SK-N-SH (cell line): ENCODE results near the gene TLR4. TPM values are rescaled to one million over a fixed set of nuclear protein-coding genes. Genes with fewer than 3 reads are reported as not detected.

Source experiments
- CTCF ChIA-PET: fragments of 300-600, 350-600 bp; formaldehyde crosslinking; extraction: SDS; loops from one replicate; lab custom pipeline; 2021; lab: Yijun Ruan, JAX
- POLR2A ChIA-PET: fragments of 350-600 bp; sonication (Branson Sonifier 250); formaldehyde crosslinking; extraction: SDS; loops from one replicate; lab custom pipeline; 2020; ENCODE audit warnings: antibody characterized with exemption, inconsistent platforms; lab: Yijun Ruan, JAX
- DNase-seq: peaks from one replicate; pipeline ENCODE4 v3.0.0; 2012
- H2AFZ ChIP-seq: fragments of 200-600 bp; sonication (generic); 2 replicates; pipeline ENCODE4 v1.8.1; 2016; ENCODE audit warnings: antibody characterized with exemption, mild to moderate bottlenecking, low read depth
- H3F3A ChIP-seq: fragments of 200-600 bp; sonication (generic); replicated peaks from 2 replicates; pipeline ENCODE3; 2016; ENCODE audit warnings: antibody characterized with exemption, mild to moderate bottlenecking; ENCODE audit not compliant: insufficient read depth
- H3K27ac ChIP-seq, 2 experiments: fragments of 200-500 bp in 1 of 2; fragments of 200-600 bp in 1 of 2; sonication (Bioruptor generic) in 1 of 2; sonication (generic), shearing (Covaris generic) in 1 of 2; 2 replicates each; pipeline versions ENCODE4 v1.5.1 to v1.6.1; 2014 to 2016; ENCODE audit warnings: low read depth in 2 of 2, inconsistent platforms in 1 of 2, low read length in 1 of 2, mild to moderate bottlenecking in 1 of 2, mixed read lengths in 1 of 2
- H3K27me3 ChIP-seq: fragments of 200-600 bp; sonication (generic), shearing (Covaris generic); 2 replicates; pipeline ENCODE4 v1.6.1; 2016; ENCODE audit warnings: mixed run types; ENCODE audit not compliant: insufficient read depth
- H3K36me3 ChIP-seq, 2 experiments: fragments of 200-500 bp in 1 of 2; fragments of 200-600 bp in 1 of 2; sonication (Bioruptor generic) in 1 of 2; sonication (generic) in 1 of 2; replicated peaks in 1 of 2; 2 replicates each; pipeline versions ENCODE3 to v1.5.1; 2014 to 2016; ENCODE audit warnings: low read length in 1 of 2, mild to moderate bottlenecking in 1 of 2; ENCODE audit not compliant: insufficient read depth in 2 of 2, control insufficient read depth in 1 of 2
- H3K4me1 ChIP-seq, 2 experiments: fragments of 200-500 bp in 1 of 2; fragments of 200-600 bp in 1 of 2; sonication (Bioruptor generic) in 1 of 2; sonication (generic), shearing (Covaris generic) in 1 of 2; 2 replicates each; pipeline versions ENCODE4 v1.5.1 to v1.6.1; 2014 to 2016; ENCODE audit warnings: low read depth in 1 of 2, low read length in 1 of 2, mixed run types in 1 of 2; ENCODE audit not compliant: insufficient read depth in 2 of 2, control insufficient read depth in 1 of 2
- H3K4me2 ChIP-seq: fragments of 200-600 bp; sonication (generic), shearing (Covaris generic); 2 replicates; pipeline ENCODE4 v1.6.1; 2017; ENCODE audit warnings: mixed run types
- H3K4me3 ChIP-seq, 2 experiments: fragments of 200-500 bp in 1 of 2; fragments of 200-600 bp in 1 of 2; sonication (Bioruptor generic) in 1 of 2; sonication (generic), shearing (Covaris generic) in 1 of 2; 2 replicates each; pipeline versions ENCODE4 v1.5.1 to v1.8.1; 2014 to 2016; ENCODE audit warnings: low read depth in 2 of 2, inconsistent platforms in 1 of 2, low read length in 1 of 2, mild to moderate bottlenecking in 1 of 2, mixed read lengths in 1 of 2, moderate library complexity in 1 of 2
- H3K79me2 ChIP-seq: fragments of 200-600 bp; sonication (generic); 2 replicates; pipeline ENCODE4 v1.8.1; 2017; ENCODE audit warnings: mild to moderate bottlenecking; ENCODE audit not compliant: insufficient read depth
- H3K9ac ChIP-seq: fragments of 200-600 bp; sonication (generic); 2 replicates; pipeline ENCODE4 v1.6.1; 2017; ENCODE audit warnings: mixed run types
- H3K9me2 ChIP-seq: fragments of 200-600 bp; sonication (generic); 2 replicates; pipeline ENCODE4 v1.6.1; 2017; ENCODE audit warnings: mixed run types
- H3K9me3 ChIP-seq: fragments of 200-600 bp; sonication (generic); 2 replicates; pipeline ENCODE4 v1.6.1; 2017; ENCODE audit warnings: mixed run types, mild to moderate bottlenecking, moderate library complexity
- H4K20me1 ChIP-seq: fragments of 200-600 bp; sonication (generic); 2 replicates; pipeline ENCODE4 v1.6.1; 2017; ENCODE audit warnings: mild to moderate bottlenecking, mixed run types; ENCODE audit not compliant: insufficient read depth
- CHD2 ChIP-seq: fragments of 150-350 bp; IDR thresholded peaks from 2 replicates; pipeline ENCODE4 v1.6.1; 2018; ENCODE audit warnings: low read length; ENCODE audit not compliant: partially characterized antibody
- CTCF ChIP-seq: fragments of 200-600 bp; sonication (generic); IDR thresholded peaks from 2 replicates; pipeline ENCODE4 v1.6.1; 2017; ENCODE audit warnings: antibody characterized with exemption, mild to moderate bottlenecking, moderate library complexity
- EZH2phosphoT487 ChIP-seq: fragments of 200-600 bp; sonication (generic); IDR thresholded peaks from 2 replicates; pipeline ENCODE4 v1.6.1; 2017; ENCODE audit warnings: low read depth, mixed run types, mild to moderate bottlenecking, antibody characterized with exemption, moderate library complexity, borderline replicate concordance
- FOSL2 ChIP-seq: IDR thresholded peaks from 2 replicates; pipeline ENCODE4 v1.4.0; 2012; ENCODE audit warnings: low read depth, mild to moderate bottlenecking, moderate library complexity, borderline replicate concordance
- GABPA ChIP-seq: IDR thresholded peaks from 2 replicates; pipeline ENCODE4 v1.4.0; 2012; ENCODE audit warnings: low read depth, mild to moderate bottlenecking
- GATA2 ChIP-seq: sonication (generic); formaldehyde crosslinking; IDR thresholded peaks from 2 replicates; pipeline ENCODE4 v1.5.0; 2020; ENCODE audit warnings: mild to moderate bottlenecking, missing genetic modification reagents
- IRF3 ChIP-seq: fragments of 150-350 bp; IDR thresholded peaks from 2 replicates; pipeline ENCODE4 v1.6.1; 2016; ENCODE audit warnings: mild to moderate bottlenecking, low read depth, low read length
- MAX ChIP-seq: IDR thresholded peaks from 2 replicates; pipeline ENCODE4 v1.4.0; 2012; ENCODE audit warnings: low read depth
- MEF2A ChIP-seq: IDR thresholded peaks from 2 replicates; pipeline ENCODE4 v1.4.0; 2012; ENCODE audit warnings: low read depth, borderline replicate concordance
- MXI1 ChIP-seq: IDR thresholded peaks from 2 replicates; pipeline ENCODE4 v1.6.1; 2012; ENCODE audit warnings: mild to moderate bottlenecking, low read depth, low read length, improper control_type of control experiment
- NRF1 ChIP-seq: IDR thresholded peaks from 2 replicates; pipeline ENCODE4 v1.6.1; 2012; ENCODE audit warnings: low read depth, mild to moderate bottlenecking, low read length
- POLR2AphosphoS5 ChIP-seq: IDR thresholded peaks from 2 replicates; pipeline ENCODE4 v1.6.1; 2012; ENCODE audit warnings: low read depth, low read length
- RFX5 ChIP-seq: IDR thresholded peaks from 2 replicates; pipeline ENCODE4 v1.6.1; 2012; ENCODE audit warnings: mild to moderate bottlenecking, improper control_type of control experiment, low read length
- RXRA ChIP-seq: IDR thresholded peaks from 2 replicates; pipeline ENCODE4 v1.4.0; 2012; ENCODE audit warnings: low read depth, mild to moderate bottlenecking, borderline replicate concordance
- SIN3A ChIP-seq: IDR thresholded peaks from 2 replicates; pipeline ENCODE4 v1.6.1; 2012; ENCODE audit warnings: low read depth, mild to moderate bottlenecking, low read length, moderate library complexity, borderline replicate concordance
- SMC3 ChIP-seq: IDR thresholded peaks from 2 replicates; pipeline ENCODE4 v1.6.1; 2012; ENCODE audit warnings: low read depth, low read length, improper control_type of control experiment
- TAF1 ChIP-seq: IDR thresholded peaks from 2 replicates; pipeline ENCODE4 v1.6.1; 2012; ENCODE audit warnings: low read depth, mild to moderate bottlenecking, low read length, moderate library complexity, borderline replicate concordance
- TCF12 ChIP-seq: IDR thresholded peaks from 2 replicates; pipeline ENCODE4 v1.4.0; 2012
- USF2 ChIP-seq: fragments of 150-350 bp; IDR thresholded peaks from 2 replicates; pipeline ENCODE4 v1.6.1; 2017; ENCODE audit warnings: antibody characterized with exemption, low read length, low read depth, borderline replicate concordance
- WGBS: methylation state at CpG from one replicate; pipeline ENCODE4 v1.1.6; 2017; ENCODE audit warnings: low lambda C conversion rate; 5-methylcytosine and 5-hydroxymethylcytosine counted together
- polyA plus RNA-seq, 3 experiments: library from polyadenylated mRNA; depleted of rRNA; stranded (reverse); fragments of >200 nt; gene quantifications; 2 replicates each; pipeline ENCODE4 v1.2.3, GENCODE V29; 2012

TLR4 gene
- polyA plus RNA-seq, 1 of the 3 experiments (the other 2 are of a cell fraction): 0.85 TPM

- no peak for TF ChIP-seq FOSL2
Measured at GRCh38 chr9:117739206-117739605, 35.0 kb downstream of the TLR4 start (continued).

- CTCF ChIA-PET: no interaction called here
- WGBS: 48% methylated on average over 11 of the region's 11 CpGs
- H3K27ac ChIP-seq: no peak overlapping the region
- no peak for DNase-seq
- H3K36me3 ChIP-seq: no peaks in the 10 kb centered on the region
- no peak overlapping the region for H3K4me2 ChIP-seq
- no peaks in the 10 kb centered on the region for H3K9me2 ChIP-seq
- no peak overlapping the region for H3K9ac ChIP-seq
- TF ChIP-seq TAF1 (no peak), GATA2 (CRISPR knock-in tag) (no peak), SMC3 (no peak), MXI1 (no peak), IRF3 (no peak), CTCF (no peak), CHD2 (no peak), MAX (no peak), MEF2A (no peak), NRF1 (no peak), SIN3A (no peak), POLR2AphosphoS5 (no peak), RXRA (no peak), EZH2phosphoT487 (no peak), GABPA (no peak), RFX5 (no peak), TCF12 (no peak), FOSL2 (no peak), USF2 (no peak)
- H3F3A ChIP-seq: no peaks in the 10 kb centered on the region
- no peaks in the 10 kb centered on the region for H4K20me1 ChIP-seq
- H3K4me1 ChIP-seq: no peaks in the 10 kb centered on the region; a peak in 1 of 4 replicates
- no peak overlapping the region for H2AFZ ChIP-seq
- H3K4me3 ChIP-seq: no peak overlapping the region
- no peaks in the 10 kb centered on the region for H3K9me3 ChIP-seq
- POLR2A ChIA-PET: no interaction called here
- H3K79me2 ChIP-seq: no peaks in the 10 kb centered on the region
- no peaks in the 10 kb centered on the region for H3K27me3 ChIP-seq
Measured at GRCh38 chr9:117739624-117740347, 35.6 kb downstream of the TLR4 start.
